Naive thymus-derived CD4-positive, alpha-beta T cell (primary cell): ENCODE measurements around the gene SENP5. TPM values are rescaled to one million over a fixed set of nuclear protein-coding genes. Genes with fewer than 3 reads are reported as not detected.

Experiments
- ATAC-seq: fragments of 150-1000 bp; cut with Tn5 transposase; 2 replicates; pipeline ENCODE4 v1.10.0; 2021; ENCODE audit warnings: mild to moderate bottlenecking, moderate library complexity
- CTCF ChIA-PET: fragments of 350-600 bp; sonication (Branson Sonifier 250); formaldehyde crosslinking; loops from one replicate; lab custom pipeline; 2021; ENCODE audit warnings: antibody characterized with exemption; lab: Charles Lee
- POLR2A ChIA-PET: fragments of 350-600 bp; sonication (Branson Sonifier 250); formaldehyde crosslinking; loops from one replicate; lab custom pipeline; 2021; ENCODE audit warnings: antibody characterized with exemption, inconsistent platforms; lab: Charles Lee
- DNase-seq, 9 donors: peaks; one replicate each; pipeline versions ENCODE4 v3.0.0 to v3.0.0-alpha.2; 2020 to 2022; ENCODE audit warnings: mixed read lengths in 1 of 9
- H3K27ac ChIP-seq: one replicate; pipeline ENCODE4 v1.7.0; 2013; ENCODE audit warnings: mild to moderate bottlenecking, low read depth, low read length, moderate library complexity
- H3K27me3 ChIP-seq, 2 donors: one replicate each; pipeline ENCODE4 v1.7.0; 2013; ENCODE audit warnings: low read length in 2 of 2, mild to moderate bottlenecking in 2 of 2, moderate library complexity in 2 of 2; ENCODE audit not compliant: control insufficient read depth in 2 of 2, insufficient read depth in 2 of 2
- H3K36me3 ChIP-seq, 3 experiments: 1 replicate in 2 of 3; 2 replicates in 1 of 3; pipeline ENCODE4 v1.7.0; 2013; ENCODE audit warnings: low read length in 3 of 3, mild to moderate bottlenecking in 3 of 3, moderate library complexity in 1 of 3; ENCODE audit not compliant: insufficient read depth in 3 of 3, control insufficient read depth in 2 of 3
- H3K4me1 ChIP-seq, 2 donors: one replicate each; pipeline ENCODE4 v1.7.0; 2013; ENCODE audit warnings: low read length in 2 of 2, mild to moderate bottlenecking in 2 of 2, moderate library complexity in 1 of 2; ENCODE audit not compliant: control insufficient read depth in 2 of 2, insufficient read depth in 2 of 2
- H3K4me3 ChIP-seq: 2 replicates; pipeline ENCODE4 v1.7.0; 2013; ENCODE audit warnings: mild to moderate bottlenecking, low read length
- H3K9me3 ChIP-seq, 3 experiments: 1 replicate in 2 of 3; 2 replicates in 1 of 3; pipeline ENCODE4 v1.7.0; 2013; ENCODE audit warnings: low read length in 3 of 3; ENCODE audit not compliant: control insufficient read depth in 2 of 3
- H3K27ac Mint-ChIP-seq, 9 donors: one replicate each; pipeline ENCODE4 v1.8.0; 2020 to 2022; ENCODE audit warnings: mixed read lengths in 9 of 9, mild to moderate bottlenecking in 8 of 9, moderate library complexity in 5 of 9, inconsistent platforms in 2 of 9
- H3K27me3 Mint-ChIP-seq, 5 donors: one replicate each; pipeline ENCODE4 v1.8.0; 2021 to 2022; ENCODE audit warnings: mixed read lengths in 5 of 5, mild to moderate bottlenecking in 1 of 5
- H3K36me3 Mint-ChIP-seq, 5 donors: one replicate each; pipeline ENCODE4 v1.8.0; 2020 to 2022; ENCODE audit warnings: mixed read lengths in 5 of 5, mild to moderate bottlenecking in 3 of 5, inconsistent platforms in 1 of 5
- H3K4me1 Mint-ChIP-seq, 7 donors: one replicate each; pipeline ENCODE4 v1.8.0; 2020 to 2022; ENCODE audit warnings: mixed read lengths in 7 of 7, mild to moderate bottlenecking in 3 of 7, inconsistent platforms in 1 of 7
- H3K4me3 Mint-ChIP-seq, 10 donors: one replicate each; pipeline ENCODE4 v1.8.0; 2020 to 2022; ENCODE audit warnings: mild to moderate bottlenecking in 10 of 10, mixed read lengths in 10 of 10, moderate library complexity in 6 of 10, inconsistent platforms in 2 of 10
- H3K9me3 Mint-ChIP-seq, 11 donors: one replicate each; pipeline ENCODE4 v1.8.0; 2020 to 2022; ENCODE audit warnings: mixed read lengths in 11 of 11, mild to moderate bottlenecking in 4 of 11, inconsistent platforms in 1 of 11, moderate library complexity in 1 of 11
- intact Hi-C, 2 donors: fragments of 100-400 bp; cut with micrococcal nuclease; formaldehyde crosslinking; loops; one replicate each; pipeline ENCODE4 v1.15.1; 2023
- polyA plus RNA-seq, 2 donors: library from polyadenylated mRNA; unstranded; fragments of 300-500 nt; fragmentation: Illumina TruSeq; gene quantifications; one replicate each; pipeline ENCODE4 v1.2.3, GENCODE V29; 2021
- total RNA-seq, 6 experiments: library from RNA in 5 of 6; stranded (reverse) in 5 of 6; gene quantifications; 1 replicate in 5 of 6; 2 replicates in 1 of 6; pipeline ENCODE4 v1.2.3 and lab custom pipeline; 2021 to 2026

Gene SENP5
- total and polyA plus RNA-seq, 7 experiments from 2014 or later = 6.8 to 59.4 (median 41.3) TPM

- CTCF ChIA-PET = no interaction called here
- POLR2A ChIA-PET = no interaction called here
- Histone ChIP-seq H3K27me3 (no peaks in the 10 kb centered on the region), H3K4me1 (no peaks in the 10 kb centered on the region), H3K9me3 (no peaks in the 10 kb centered on the region), H3K4me3 (no peak overlapping the region), H3K36me3 (no peaks in the 10 kb centered on the region), H3K27ac (no peak overlapping the region)
- Mint-ChIP-seq H3K36me3 (no peaks in the 10 kb centered on the region), H3K27ac (no peak overlapping the region), H3K9me3 (no peaks in the 10 kb centered on the region), H3K27me3 (peaks cover 0 to 16% (median 9%) of the 10 kb centered on the region in 5 donors), H3K4me1 (peaks cover 4 to 11% (median 7%) of the 10 kb centered on the region in 7 donors), H3K4me3 (no peak overlapping the region)
- intact Hi-C loops = loop anchor here in 1 of 2 donors (5.0 kb wide), 1 partner anchor 437 kb away; no protein-coding TSS in a partner anchor
- DNase-seq (no peak), ATAC-seq (no peak)
These were observed 106.9 kb downstream of the SENP5 start for GRCh38 chr3:196974661-196975060.

- DNase-seq = no peak
- H3K27me3 Mint-ChIP-seq = peaks cover 0 to 14% (median 10%) of the 10 kb centered on the region in 5 donors
- no peaks in the 10 kb centered on the region for H3K36me3 Mint-ChIP-seq
- H3K4me1 ChIP-seq = no peaks in the 10 kb centered on the region
- no peak overlapping the region for H3K4me3 Mint-ChIP-seq
- intact Hi-C loops = no loop called here
- H3K9me3 Mint-ChIP-seq = no peaks in the 10 kb centered on the region
- H3K27me3 ChIP-seq = no peaks in the 10 kb centered on the region
- no peak overlapping the region for H3K27ac ChIP-seq
- no peak overlapping the region for H3K27ac Mint-ChIP-seq
- ChIA-PET CTCF (no interaction called here), POLR2A (no interaction called here)
- no peaks in the 10 kb centered on the region for H3K9me3 ChIP-seq
- H3K4me1 Mint-ChIP-seq = peaks cover 2 to 8% (median 7%) of the 10 kb centered on the region in 7 donors
- no peaks in the 10 kb centered on the region for H3K36me3 ChIP-seq
- ATAC-seq = no peak
- no peak overlapping the region for H3K4me3 ChIP-seq
These were observed 107.6 kb downstream of the SENP5 start for GRCh38 chr3:196975349-196975748.

GRCh38 chr3:196976941-196977340 is 109.2 kb downstream of the SENP5 start:
- ATAC-seq (no peak), DNase-seq (no peak)
- intact Hi-C loops = no loop called here
- ChIA-PET POLR2A (no interaction called here), CTCF (no interaction called here)
- H3K9me3 Mint-ChIP-seq = peaks cover 0 to 6% (median 2%) of the 10 kb centered on the region in 11 donors
- Histone ChIP-seq H3K9me3 (no peaks in the 10 kb centered on the region), H3K36me3 (no peaks in the 10 kb centered on the region), H3K4me1 (no peaks in the 10 kb centered on the region), H3K27me3 (no peaks in the 10 kb centered on the region), H3K27ac (no peak overlapping the region), H3K4me3 (no peak overlapping the region)
- no peak overlapping the region for H3K4me3 Mint-ChIP-seq
- peaks cover 0 to 5% (median 0%) of the 10 kb centered on the region in 5 donors for H3K36me3 Mint-ChIP-seq
- H3K27me3 Mint-ChIP-seq = peaks cover 0 to 15% (median 6%) of the 10 kb centered on the region in 5 donors
- H3K27ac Mint-ChIP-seq = no peak overlapping the region
- H3K4me1 Mint-ChIP-seq = peaks cover 0 to 7% (median 4%) of the 10 kb centered on the region in 7 donors

- DNase-seq = no peak
- Histone ChIP-seq H3K27me3 (no peaks in the 10 kb centered on the region), H3K9me3 (peaks cover 0 to 5% (median 0%) of the 10 kb centered on the region in 3 experiments), H3K27ac (no peak overlapping the region), H3K4me3 (no peak overlapping the region), H3K36me3 (no peaks in the 10 kb centered on the region), H3K4me1 (no peaks in the 10 kb centered on the region)
- ATAC-seq = no peak
- ChIA-PET CTCF (interaction anchor here (1.1 kb wide), 1 partner anchor 210 kb away, joined by 3 read pairs; no protein-coding TSS in a partner anchor), POLR2A (no interaction called here)
- no peak overlapping the region for H3K4me3 Mint-ChIP-seq
- H3K9me3 Mint-ChIP-seq = peaks cover 0 to 23% (median 9%) of the 10 kb centered on the region in 11 donors
- H3K4me1 Mint-ChIP-seq = peaks cover 0 to 7% (median 4%) of the 10 kb centered on the region in 7 donors
- H3K36me3 Mint-ChIP-seq = peaks cover 0 to 12% (median 7%) of the 10 kb centered on the region in 5 donors
- no peak overlapping the region for H3K27ac Mint-ChIP-seq
- intact Hi-C loops = loop anchor here (2.0 kb wide), 2 partner anchors 49 to 207 kb away; partner anchors contain the start of gene MELTF (in 1 of the 2)
- H3K27me3 Mint-ChIP-seq = peaks cover 0 to 21% (median 15%) of the 10 kb centered on the region in 5 donors
These were observed 111.8 kb downstream of the SENP5 start for GRCh38 chr3:196979545-196979944.

- POLR2A ChIA-PET = no interaction called here
These were observed 113.9 kb downstream of the SENP5 start for GRCh38 chr3:196981657-196982056.

GRCh38 chr3:196983186-196983585 is 115.5 kb downstream of the SENP5 start:
- H3K9me3 ChIP-seq = peaks cover 0 to 5% (median 0%) of the 10 kb centered on the region in 3 experiments
- no peak overlapping the region for H3K27ac ChIP-seq
- no peak overlapping the region for H3K27ac Mint-ChIP-seq
- CTCF ChIA-PET = no interaction called here
- peaks cover 9 to 30% (median 21%) of the 10 kb centered on the region in 5 donors for H3K27me3 Mint-ChIP-seq
- DNase-seq = no peak
- ATAC-seq = no peak
- H3K4me1 Mint-ChIP-seq = peaks cover 0 to 7% (median 4%) of the 10 kb centered on the region in 7 donors
- H3K4me3 ChIP-seq = no peak overlapping the region
- peaks cover 0 to 23% (median 9%) of the 10 kb centered on the region in 11 donors for H3K9me3 Mint-ChIP-seq
- no peaks in the 10 kb centered on the region for H3K4me1 ChIP-seq
- POLR2A ChIA-PET = interaction anchor here (0.6 kb wide), 1 partner anchor 204 kb away, joined by 3 read pairs; no protein-coding TSS in a partner anchor
- H3K36me3 ChIP-seq = no peaks in the 10 kb centered on the region
- no peaks in the 10 kb centered on the region for H3K27me3 ChIP-seq
- intact Hi-C loops = no loop called here
- no peak overlapping the region for H3K4me3 Mint-ChIP-seq
- peaks cover 0 to 12% (median 8%) of the 10 kb centered on the region in 5 donors for H3K36me3 Mint-ChIP-seq

More at GRCh38 chr3:196981657-196982056, 113.9 kb downstream of the SENP5 start:
- Mint-ChIP-seq H3K4me1 (peaks cover 0 to 7% (median 4%) of the 10 kb centered on the region in 7 donors), H3K27me3 (peaks cover 6 to 26% (median 21%) of the 10 kb centered on the region in 5 donors), H3K4me3 (no peak overlapping the region), H3K9me3 (peaks cover 0 to 23% (median 9%) of the 10 kb centered on the region in 11 donors), H3K36me3 (peaks cover 0 to 12% (median 8%) of the 10 kb centered on the region in 5 donors), H3K27ac (no peak overlapping the region)
- H3K4me1 ChIP-seq = no peaks in the 10 kb centered on the region
- CTCF ChIA-PET = no interaction called here
- no peak overlapping the region for H3K4me3 ChIP-seq
- no peak for ATAC-seq
- no peaks in the 10 kb centered on the region for H3K36me3 ChIP-seq
- H3K27ac ChIP-seq = no peak overlapping the region
- H3K9me3 ChIP-seq = peaks cover 0 to 5% (median 0%) of the 10 kb centered on the region in 3 experiments
- intact Hi-C loops = no loop called here
- H3K27me3 ChIP-seq = no peaks in the 10 kb centered on the region
- DNase-seq = no peak
